ENCODE results near the gene NTRK2.

DNA sequence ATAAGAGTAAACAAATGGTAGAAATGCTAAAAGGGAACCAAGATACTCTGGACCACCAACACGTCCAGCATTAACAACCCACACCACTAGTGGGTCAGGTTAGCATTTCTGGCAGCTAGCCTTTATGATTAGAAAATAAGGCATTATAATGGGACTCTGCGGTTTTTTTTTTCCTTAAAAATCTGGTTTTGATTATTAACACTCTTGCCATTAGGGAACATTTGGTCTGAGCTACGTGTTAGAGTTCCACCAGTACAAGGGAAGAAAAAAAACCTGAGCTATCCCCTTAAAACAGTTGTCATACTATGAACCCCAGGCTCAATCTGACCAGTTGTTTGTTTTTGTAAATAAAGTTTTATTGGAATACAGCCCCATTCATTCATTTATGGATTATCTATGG, 110.4 kb downstream of the NTRK2 start:
- TF ChIP-seq, protein P1, sequence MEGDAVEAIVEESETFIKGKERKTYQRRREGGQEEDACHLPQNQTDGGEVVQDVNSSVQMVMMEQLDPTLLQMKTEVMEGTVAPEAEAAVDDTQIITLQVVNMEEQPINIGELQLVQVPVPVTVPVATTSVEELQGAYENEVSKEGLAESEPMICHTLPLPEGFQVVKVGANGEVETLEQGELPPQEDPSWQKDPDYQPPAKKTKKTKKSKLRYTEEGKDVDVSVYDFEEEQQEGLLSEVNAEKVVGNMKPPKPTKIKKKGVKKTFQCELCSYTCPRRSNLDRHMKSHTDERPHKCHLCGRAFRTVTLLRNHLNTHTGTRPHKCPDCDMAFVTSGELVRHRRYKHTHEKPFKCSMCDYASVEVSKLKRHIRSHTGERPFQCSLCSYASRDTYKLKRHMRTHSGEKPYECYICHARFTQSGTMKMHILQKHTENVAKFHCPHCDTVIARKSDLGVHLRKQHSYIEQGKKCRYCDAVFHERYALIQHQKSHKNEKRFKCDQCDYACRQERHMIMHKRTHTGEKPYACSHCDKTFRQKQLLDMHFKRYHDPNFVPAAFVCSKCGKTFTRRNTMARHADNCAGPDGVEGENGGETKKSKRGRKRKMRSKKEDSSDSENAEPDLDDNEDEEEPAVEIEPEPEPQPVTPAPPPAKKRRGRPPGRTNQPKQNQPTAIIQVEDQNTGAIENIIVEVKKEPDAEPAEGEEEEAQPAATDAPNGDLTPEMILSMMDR (IDR thresholded peaks at IDR 0.05), result no peak
- no peak for TF ChIP-seq ZFX (IDR thresholded peaks at IDR 0.05; ENCODE audit: borderline replicate concordance)

All from 22Rv1 (cell line).